Stomach (tissue), 9 donors: ENCODE results near the gene ALG2. TPM values are rescaled to one million over a fixed set of nuclear protein-coding genes. Genes with fewer than 3 reads are reported as not detected.

Experiments used
- DNase-seq, 2 donors: peaks; one replicate each; pipeline versions ENCODE4 v3.0.0 to v3.0.0-alpha.2; 2013 to 2019
- H3K27ac ChIP-seq, 5 donors: fragments of 200-600 bp in 4 of 5; sonication (generic) in 4 of 5; one replicate each; pipeline ENCODE4 v1.5.1; 2013 to 2019; ENCODE audit warnings: mild to moderate bottlenecking in 1 of 5, moderate library complexity in 1 of 5
- H3K27me3 ChIP-seq, 3 donors: fragments of 200-600 bp; sonication (generic); one replicate each; pipeline ENCODE4 v1.5.1; 2017 to 2019; ENCODE audit warnings: mixed run types in 1 of 3
- H3K36me3 ChIP-seq, 4 donors: fragments of 200-600 bp; sonication (generic); 1 replicate in 3 of 4; 2 replicates in 1 of 4; pipeline ENCODE4 v1.5.1; 2016 to 2019
- H3K4me1 ChIP-seq, 4 donors: fragments of 200-600 bp; sonication (generic); one replicate each; pipeline ENCODE4 v1.5.1; 2016 to 2019
- H3K4me3 ChIP-seq, 4 donors: fragments of 200-600 bp; sonication (generic) in 3 of 4; one replicate each; pipeline ENCODE4 v1.5.1; 2016 to 2019; ENCODE audit warnings: mild to moderate bottlenecking in 1 of 4
- H3K9me3 ChIP-seq, 4 donors: fragments of 200-600 bp; sonication (generic); one replicate each; pipeline ENCODE4 v1.5.1; 2016 to 2019
- CTCF ChIP-seq, 7 experiments: fragments of 450-650 bp in 4 of 7; fragments of 200-600 bp in 3 of 7; sonication (generic) in 3 of 7; IDR thresholded peaks; one replicate each; pipeline ENCODE4 v1.5.1; 2016 to 2019; ENCODE audit warnings: antibody characterized with exemption in 7 of 7, control low read depth in 2 of 7, mild to moderate bottlenecking in 1 of 7
- EP300 ChIP-seq: sonication (generic); formaldehyde crosslinking; IDR thresholded peaks from one replicate; pipeline ENCODE4 v1.6.1; 2017; ENCODE audit warnings: antibody characterized with exemption
- POLR2A ChIP-seq, 4 donors: fragments of 450-650 bp; IDR thresholded peaks; one replicate each; pipeline ENCODE4 v1.6.1; 2016; ENCODE audit warnings: antibody characterized with exemption in 4 of 4, control low read depth in 2 of 4, mild to moderate bottlenecking in 1 of 4, moderate library complexity in 1 of 4
- POLR2AphosphoS5 ChIP-seq, 3 donors: sonication (generic); formaldehyde crosslinking; IDR thresholded peaks; one replicate each; pipeline ENCODE4 v1.6.1; 2016; ENCODE audit warnings: antibody characterized with exemption in 3 of 3
- WGBS, 5 donors: extraction: QIAGEN DNeasy Blood & Tissue Kit in 3 of 5; methylation state at CpG; one replicate each; pipeline versions ENCODE4 v1.1.5 to v1.1.7; 2013 to 2018; 5-methylcytosine and 5-hydroxymethylcytosine counted together
- intact Hi-C: fragments of 100-400 bp; cut with DNase I; formaldehyde crosslinking; loops from one replicate; pipeline ENCODE4 v1.15.1; 2023; ENCODE audit warnings: low total_unique reads
- polyA plus RNA-seq, 3 donors: library from polyadenylated mRNA; stranded (reverse); fragments of 200-250 nt; gene quantifications; one replicate each; pipeline ENCODE4 v1.2.3, GENCODE V29; 2013
- total RNA-seq, 5 donors: library from RNA; depleted of rRNA; stranded (reverse); fragments of >200 nt; gene quantifications; one replicate each; pipeline versions ENCODE4 v1.1.0 to v1.2.3, GENCODE V29; 2014 to 2016
- donor health status: healthy with polysubstance abuse.
- donor health status: Bipolar disorder and iron deficiency.
- donor health status: healthy.

The ALG2 gene
- total and polyA plus RNA-seq, 8 donors, result 1.8 to 33.9 (median 20.8) TPM

- 3 to 6% (median 5%) methylated on average over 30 of the region's 30 CpGs for WGBS, 5 donors
- intact Hi-C loops, result no loop called here
- DNase-seq, result no peak
- H3K27ac ChIP-seq, result peak overlapping the region; percentile 89 to 95 (median 92)
- H3K9me3 ChIP-seq, result no peaks in the 10 kb centered on the region
- H3K4me3 ChIP-seq, result peak overlapping the region; percentile 76 to 97 (median 89)
- peaks cover 42 to 79% (median 55%) of the 10 kb centered on the region in 4 donors for H3K4me1 ChIP-seq
- H3K27me3 ChIP-seq, result no peaks in the 10 kb centered on the region
- no peak for TF ChIP-seq POLR2AphosphoS5 (IDR thresholded peaks at IDR 0.05)
- peaks cover 6 to 42% (median 39%) of the 10 kb centered on the region in 4 donors for H3K36me3 ChIP-seq
These were observed 901 bp upstream of the ALG2 start for GRCh38 chr9:99222416-99223270.

- H3K27ac ChIP-seq, result peak overlapping the region; percentile 89 to 95 (median 92)
- H3K27me3 ChIP-seq, result no peaks in the 10 kb centered on the region
- 0 to 1% (median 0%) methylated on average over 14 to 25 of the region's 25 CpGs for WGBS, 5 donors
- peaks cover 3 to 40% (median 35%) of the 10 kb centered on the region in 4 donors for H3K36me3 ChIP-seq
- no peak for TF ChIP-seq CTCF (IDR thresholded peaks at IDR 0.05)
- TF ChIP-seq POLR2A (IDR thresholded peaks at IDR 0.05), result no peak
- no peak for TF ChIP-seq POLR2AphosphoS5 (IDR thresholded peaks at IDR 0.05)
- no peak for TF ChIP-seq EP300
- H3K9me3 ChIP-seq, result no peaks in the 10 kb centered on the region
- H3K4me3 ChIP-seq, result peak overlapping the region; percentile 76 to 97 (median 89)
- intact Hi-C loops, result no loop called here
- H3K4me1 ChIP-seq, result peaks cover 42 to 72% (median 53%) of the 10 kb centered on the region in 4 donors
- no peak for DNase-seq
These were observed 499 bp downstream of the ALG2 start for GRCh38 chr9:99221266-99221620.

- Histone ChIP-seq H3K4me3 (peak overlapping the region in 3 of 4 donors; percentile 76 to 92 (median 86)), H3K9me3 (no peaks in the 10 kb centered on the region), H3K4me1 (peaks cover 42 to 59% (median 44%) of the 10 kb centered on the region in 4 donors), H3K27ac (no peak overlapping the region), H3K36me3 (peaks cover 3 to 40% (median 35%) of the 10 kb centered on the region in 4 donors), H3K27me3 (no peaks in the 10 kb centered on the region)
- intact Hi-C loops, result no loop called here
- DNase-seq, result no peak
- no peak for TF ChIP-seq POLR2AphosphoS5 (IDR thresholded peaks at IDR 0.05)
- no peak for TF ChIP-seq POLR2A (IDR thresholded peaks at IDR 0.05)
- no peak for TF ChIP-seq EP300
- no peak for TF ChIP-seq CTCF (IDR thresholded peaks at IDR 0.05)
- 81 to 89% (median 83%) methylated on average over 4 of the region's 4 CpGs for WGBS, 5 donors
These were observed 1.7 kb downstream of the ALG2 start for GRCh38 chr9:99220011-99220410.

- no peak for TF ChIP-seq POLR2A (IDR thresholded peaks at IDR 0.05)
- TF ChIP-seq CTCF (IDR thresholded peaks at IDR 0.05), result no peak
- no peak for TF ChIP-seq EP300
- no peak for TF ChIP-seq POLR2AphosphoS5 (IDR thresholded peaks at IDR 0.05)
- H3K4me1 ChIP-seq, result peaks cover 18 to 35% (median 21%) of the 10 kb centered on the region in 4 donors
- no peak overlapping the region for H3K4me3 ChIP-seq
- 87 to 100% (median 97%) methylated on average over 1 of the region's 1 CpG for WGBS, 5 donors
- H3K27me3 ChIP-seq, result no peaks in the 10 kb centered on the region
- DNase-seq, result no peak
- intact Hi-C loops, result no loop called here
- peaks cover 0 to 44% (median 32%) of the 10 kb centered on the region in 4 donors for H3K36me3 ChIP-seq
- no peak overlapping the region for H3K27ac ChIP-seq
- peaks cover 0 to 9% (median 0%) of the 10 kb centered on the region in 4 donors for H3K9me3 ChIP-seq
These were observed 5.7 kb downstream of the ALG2 start for GRCh38 chr9:99216073-99216472.
